Measurements from ENCODE around the gene CTTNBP2. TPM values are rescaled to one million over a fixed set of nuclear protein-coding genes. Genes with fewer than 3 reads are reported as not detected.

The CTTNBP2 gene
- total and polyA plus RNA-seq, 9 donors = 2.6 to 18.4 (median 10.0) TPM

DNA sequence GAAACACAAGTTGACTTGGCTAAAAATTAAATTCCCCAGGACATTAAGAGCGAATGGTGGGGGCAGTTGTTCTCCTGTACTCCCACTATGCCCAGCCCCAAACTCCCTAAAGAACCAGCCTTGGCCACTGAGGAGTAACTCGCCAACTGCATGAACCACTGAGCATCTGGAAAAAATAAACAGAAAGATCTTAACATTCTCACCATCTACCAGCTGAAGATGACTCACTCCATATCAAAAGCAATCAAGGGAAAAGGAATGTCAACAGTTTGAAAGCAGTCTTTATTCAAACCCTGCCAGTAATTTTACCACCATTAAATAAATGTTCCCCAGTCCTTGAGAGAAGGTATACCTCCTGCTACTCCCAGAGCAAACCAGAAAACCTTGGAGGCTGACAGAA, 45.4 kb downstream of the CTTNBP2 start:
- no peak for TF ChIP-seq POLR2A (IDR thresholded peaks at IDR 0.05)
- Histone ChIP-seq H3K36me3 (no peaks in the 10 kb centered on the region), H3K27me3 (no peaks in the 10 kb centered on the region), H3K9me3 (no peaks in the 10 kb centered on the region), H3K4me3 (no peak overlapping the region), H3K27ac (no peak overlapping the region), H3K4me1 (ENCODE audit: insufficient read depth) (no peaks in the 10 kb centered on the region)
- intact Hi-C loops (cut with DNase I) = no loop called here
- 37 to 56% (median 50%) methylated on average over 2 of the region's 2 CpGs for WGBS, 3 donors
- no peak for DNase-seq

DNA sequence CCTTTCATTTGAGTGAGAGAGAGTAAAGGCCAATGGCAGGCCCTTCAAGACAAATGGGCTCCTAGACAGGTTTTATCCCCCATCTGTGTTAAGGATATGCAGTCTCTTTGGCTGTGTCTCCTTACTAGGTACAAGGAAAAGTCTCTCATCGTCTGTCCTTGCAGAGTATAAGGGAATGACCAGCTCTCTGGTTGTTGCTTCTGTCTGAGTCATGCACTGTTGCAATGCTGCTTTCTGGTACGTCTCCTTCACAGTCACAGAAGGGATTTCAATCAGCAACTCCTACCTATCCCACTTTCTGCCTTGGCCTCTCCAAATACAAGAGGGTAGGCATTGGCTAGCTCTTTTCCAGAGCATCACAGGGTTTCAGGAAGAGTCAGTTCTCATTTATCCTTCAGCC, 48.1 kb downstream of the CTTNBP2 start:
- no peak overlapping the region for H3K4me3 ChIP-seq
- no peak for DNase-seq
- no peaks in the 10 kb centered on the region for H3K4me1 ChIP-seq (ENCODE audit: insufficient read depth)
- H3K27me3 ChIP-seq = no peaks in the 10 kb centered on the region
- no peaks in the 10 kb centered on the region for H3K9me3 ChIP-seq
- TF ChIP-seq, protein P1, sequence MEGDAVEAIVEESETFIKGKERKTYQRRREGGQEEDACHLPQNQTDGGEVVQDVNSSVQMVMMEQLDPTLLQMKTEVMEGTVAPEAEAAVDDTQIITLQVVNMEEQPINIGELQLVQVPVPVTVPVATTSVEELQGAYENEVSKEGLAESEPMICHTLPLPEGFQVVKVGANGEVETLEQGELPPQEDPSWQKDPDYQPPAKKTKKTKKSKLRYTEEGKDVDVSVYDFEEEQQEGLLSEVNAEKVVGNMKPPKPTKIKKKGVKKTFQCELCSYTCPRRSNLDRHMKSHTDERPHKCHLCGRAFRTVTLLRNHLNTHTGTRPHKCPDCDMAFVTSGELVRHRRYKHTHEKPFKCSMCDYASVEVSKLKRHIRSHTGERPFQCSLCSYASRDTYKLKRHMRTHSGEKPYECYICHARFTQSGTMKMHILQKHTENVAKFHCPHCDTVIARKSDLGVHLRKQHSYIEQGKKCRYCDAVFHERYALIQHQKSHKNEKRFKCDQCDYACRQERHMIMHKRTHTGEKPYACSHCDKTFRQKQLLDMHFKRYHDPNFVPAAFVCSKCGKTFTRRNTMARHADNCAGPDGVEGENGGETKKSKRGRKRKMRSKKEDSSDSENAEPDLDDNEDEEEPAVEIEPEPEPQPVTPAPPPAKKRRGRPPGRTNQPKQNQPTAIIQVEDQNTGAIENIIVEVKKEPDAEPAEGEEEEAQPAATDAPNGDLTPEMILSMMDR (IDR thresholded peaks at IDR 0.05) = no peak
- TF ChIP-seq POLR2A (IDR thresholded peaks at IDR 0.05) = no peak
- TF ChIP-seq EP300 (IDR thresholded peaks at IDR 0.05) = no peak
- H3K36me3 ChIP-seq = no peaks in the 10 kb centered on the region
- H3K27ac ChIP-seq = no peak overlapping the region
- intact Hi-C loops (cut with DNase I) = no loop called here
- WGBS, 3 donors = 75 to 90% (median 89%) methylated on average over 2 of the region's 2 CpGs

DNA sequence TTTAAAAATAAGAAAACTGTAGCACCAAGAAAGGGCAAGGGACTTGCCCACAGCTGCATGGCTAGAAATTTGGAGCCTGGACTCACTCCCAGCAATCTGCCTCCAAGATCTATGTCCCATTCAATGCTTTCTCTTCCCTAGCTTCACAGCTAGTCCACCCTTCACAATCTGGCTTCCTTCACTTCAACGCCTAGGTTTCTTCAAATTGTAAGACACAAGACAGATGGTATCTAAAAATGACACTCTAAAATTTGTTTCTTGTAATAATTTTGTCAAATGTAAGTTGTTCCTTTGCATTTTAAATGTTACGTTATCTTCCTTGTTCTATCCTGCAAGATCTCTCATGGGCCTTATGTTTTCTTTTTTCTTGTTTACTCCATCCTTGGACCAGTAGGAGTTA, 48.6 kb downstream of the CTTNBP2 start:
- H3K36me3 ChIP-seq = no peaks in the 10 kb centered on the region
- H3K9me3 ChIP-seq = no peaks in the 10 kb centered on the region
- no peak for DNase-seq
- TF ChIP-seq, protein P1 (IDR thresholded peaks at IDR 0.05) = no peak
- no peak for TF ChIP-seq POLR2A (IDR thresholded peaks at IDR 0.05)
- no peak for TF ChIP-seq EP300 (IDR thresholded peaks at IDR 0.05)
- intact Hi-C loops (cut with DNase I) = no loop called here
- H3K27me3 ChIP-seq = no peaks in the 10 kb centered on the region
- H3K4me1 ChIP-seq (ENCODE audit: insufficient read depth) = no peaks in the 10 kb centered on the region
- WGBS, 3 donors = 94 to 97% (median 95%) methylated on average over 2 of the region's 2 CpGs
- H3K4me3 ChIP-seq = no peak overlapping the region
- no peak overlapping the region for H3K27ac ChIP-seq

DNA sequence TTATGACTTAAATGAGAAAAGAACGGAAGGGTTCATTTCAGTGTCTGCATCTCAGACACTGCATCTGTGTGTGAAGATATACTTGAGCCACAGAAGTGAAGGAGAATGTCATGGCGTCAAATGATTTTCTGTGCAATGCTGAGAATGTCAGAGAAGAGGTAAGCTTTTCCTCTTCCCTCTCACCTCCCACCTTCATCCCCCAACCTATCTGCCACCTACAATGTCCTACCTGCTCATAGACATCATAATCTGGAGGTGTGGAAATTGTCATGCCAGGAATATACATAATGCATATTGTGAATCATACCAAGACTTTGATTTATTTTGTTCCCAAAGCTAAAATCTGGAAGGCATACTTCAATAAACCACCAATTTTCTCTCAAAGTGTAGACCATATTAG, 53.7 kb downstream of the CTTNBP2 start:
- TF ChIP-seq POLR2A (IDR thresholded peaks at IDR 0.05) = no peak
- no peak for TF ChIP-seq EP300 (IDR thresholded peaks at IDR 0.05)
- TF ChIP-seq, protein P1 (IDR thresholded peaks at IDR 0.05) = no peak

DNA sequence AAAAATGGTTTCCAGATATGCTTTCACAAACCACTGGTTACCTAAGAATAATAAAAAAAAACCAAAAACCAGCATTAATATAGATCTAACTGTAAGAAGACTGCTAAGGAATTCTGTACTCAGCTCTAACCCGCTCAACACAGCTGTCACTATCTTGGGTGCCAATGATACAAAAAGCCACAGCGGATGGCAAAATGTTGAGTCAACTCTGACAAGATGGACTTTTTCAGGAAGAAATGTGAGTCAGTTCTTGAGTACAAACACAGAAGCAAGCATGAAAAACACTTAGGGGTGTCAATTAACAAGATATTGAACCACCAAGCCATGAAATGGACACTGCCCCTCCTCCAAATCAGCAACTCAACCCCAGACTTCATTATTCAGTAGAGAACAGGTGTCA, 55.0 kb downstream of the CTTNBP2 start:
- no peak for DNase-seq
- Histone ChIP-seq H3K4me1 (ENCODE audit: insufficient read depth) (no peaks in the 10 kb centered on the region), H3K36me3 (no peaks in the 10 kb centered on the region), H3K27me3 (no peaks in the 10 kb centered on the region), H3K4me3 (no peak overlapping the region), H3K9me3 (no peaks in the 10 kb centered on the region), H3K27ac (no peak overlapping the region)
- TF ChIP-seq, protein P1 (IDR thresholded peaks at IDR 0.05) = no peak
- TF ChIP-seq POLR2A (IDR thresholded peaks at IDR 0.05) = no peak
- TF ChIP-seq EP300 (IDR thresholded peaks at IDR 0.05) = no peak
- 88 to 95% (median 92%) methylated on average over 2 of the region's 2 CpGs for WGBS, 3 donors
- intact Hi-C loops (cut with DNase I) = no loop called here

More for the DNA sequence above, 53.7 kb downstream of the CTTNBP2 start:
- no peak for DNase-seq
- Histone ChIP-seq H3K36me3 (no peaks in the 10 kb centered on the region), H3K27ac (no peak overlapping the region), H3K9me3 (no peaks in the 10 kb centered on the region), H3K4me1 (ENCODE audit: insufficient read depth) (no peaks in the 10 kb centered on the region), H3K4me3 (no peak overlapping the region), H3K27me3 (no peaks in the 10 kb centered on the region)
- intact Hi-C loops (cut with DNase I) = no loop called here
- WGBS, 3 donors = 75 to 87% (median 87%) methylated on average over 2 of the region's 2 CpGs
